H9 (cell line): Measurements from ENCODE around the gene S1PR2. TPM values are rescaled to one million over a fixed set of nuclear protein-coding genes. Genes with fewer than 3 reads are reported as not detected.

Experiments used
- DNase-seq: peaks from one replicate; pipeline ENCODE4 v3.0.0-alpha.2; 2017
- H2AFZ ChIP-seq: one replicate; pipeline ENCODE4 v1.6.1; 2013; ENCODE audit warnings: mild to moderate bottlenecking, low read length, control low read depth, moderate library complexity
- H2AK5ac ChIP-seq: 2 replicates; pipeline ENCODE4 v1.6.1; 2013; ENCODE audit warnings: low read length, control low read depth, mixed read lengths; ENCODE audit not compliant: insufficient read length
- H2BK120ac ChIP-seq: one replicate; pipeline ENCODE4 v1.6.1; 2013; ENCODE audit warnings: low read depth, mild to moderate bottlenecking, low read length, control low read depth, inconsistent platforms; ENCODE audit not compliant: poor library complexity, severe bottlenecking
- H2BK12ac ChIP-seq: 2 replicates; pipeline ENCODE4 v1.6.1; 2013; ENCODE audit warnings: low read length, control low read depth, mixed read lengths, low read depth; ENCODE audit not compliant: insufficient read length
- H2BK15ac ChIP-seq: 2 replicates; pipeline ENCODE4 v1.6.1; 2013; ENCODE audit warnings: low read depth, low read length, control low read depth
- H2BK20ac ChIP-seq: one replicate; pipeline ENCODE4 v1.6.1; 2013; ENCODE audit warnings: low read depth, mild to moderate bottlenecking, low read length, control low read depth, inconsistent platforms; ENCODE audit not compliant: poor library complexity, severe bottlenecking
- H2BK5ac ChIP-seq: 2 replicates; pipeline ENCODE4 v1.6.1; 2013; ENCODE audit warnings: low read length, control low read depth, mixed read lengths; ENCODE audit not compliant: insufficient read length
- H3K14ac ChIP-seq: 2 replicates; pipeline ENCODE4 v1.6.1; 2013; ENCODE audit warnings: low read length, control low read depth; ENCODE audit not compliant: insufficient read depth
- H3K18ac ChIP-seq: 2 replicates; pipeline ENCODE4 v1.6.1; 2013; ENCODE audit warnings: low read depth, mild to moderate bottlenecking, mixed read lengths, low read length, control low read depth; ENCODE audit not compliant: insufficient read length
- H3K23ac ChIP-seq: 2 replicates; pipeline ENCODE4 v1.6.1; 2013; ENCODE audit warnings: low read length, control low read depth, mixed read lengths, low read depth; ENCODE audit not compliant: insufficient read length
- H3K23me2 ChIP-seq: 2 replicates; pipeline ENCODE4 v1.6.1; 2013; ENCODE audit warnings: low read depth, mild to moderate bottlenecking, mixed read lengths, low read length, control low read depth; ENCODE audit not compliant: insufficient read length, poor library complexity, severe bottlenecking
- H3K27ac ChIP-seq: 2 replicates; pipeline ENCODE4 v1.5.1; 2013; ENCODE audit warnings: low read length, control low read depth, mixed read lengths, low read depth; ENCODE audit not compliant: insufficient read length
- H3K27me3 ChIP-seq: 2 replicates; pipeline ENCODE4 v1.6.1; 2013; ENCODE audit warnings: low read length, control low read depth, inconsistent platforms; ENCODE audit not compliant: insufficient read depth
- H3K4ac ChIP-seq: 2 replicates; pipeline ENCODE4 v1.6.1; 2013; ENCODE audit warnings: low read depth, mild to moderate bottlenecking, control low read depth, inconsistent platforms, low read length, moderate library complexity
- H3K4me1 ChIP-seq: 2 replicates; pipeline ENCODE4 v1.6.1; 2013; ENCODE audit warnings: low read length, control low read depth, inconsistent platforms; ENCODE audit not compliant: insufficient read depth
- H3K4me2 ChIP-seq: 2 replicates; pipeline ENCODE4 v1.6.1; 2013; ENCODE audit warnings: low read length, control low read depth, mixed read lengths; ENCODE audit not compliant: insufficient read length, insufficient read depth
- H3K56ac ChIP-seq: 2 replicates; pipeline ENCODE4 v1.6.1; 2013; ENCODE audit warnings: low read depth, mild to moderate bottlenecking, mixed read lengths, low read length, control low read depth; ENCODE audit not compliant: insufficient read length
- H3K79me1 ChIP-seq: 2 replicates; pipeline ENCODE4 v1.6.1; 2013; ENCODE audit warnings: low read depth, mild to moderate bottlenecking, moderate library complexity, low read length, control low read depth, inconsistent platforms; ENCODE audit not compliant: insufficient read depth, poor library complexity, severe bottlenecking
- H3K79me2 ChIP-seq: 2 replicates; pipeline ENCODE4 v1.6.1; 2013; ENCODE audit warnings: low read length, control low read depth, inconsistent platforms; ENCODE audit not compliant: insufficient read depth
- H3K9ac ChIP-seq: 2 replicates; pipeline ENCODE4 v1.6.1; 2013; ENCODE audit warnings: low read length, control low read depth, mixed read lengths; ENCODE audit not compliant: insufficient read length; ENCODE audit errors: extremely low read depth
- H3K9me3 ChIP-seq: one replicate; pipeline ENCODE4 v1.6.1; 2013; ENCODE audit warnings: low read depth, low read length, inconsistent platforms; ENCODE audit not compliant: control insufficient read depth
- H3T11ph ChIP-seq: one replicate; pipeline ENCODE4 v1.6.1; 2013; ENCODE audit warnings: mild to moderate bottlenecking, low read length, control low read depth, inconsistent platforms
- H4K20me1 ChIP-seq: one replicate; pipeline ENCODE4 v1.6.1; 2013; ENCODE audit not compliant: control insufficient read depth, insufficient read length, insufficient read depth
- H4K5ac ChIP-seq: 2 replicates; pipeline ENCODE4 v1.6.1; 2013; ENCODE audit warnings: low read depth, mild to moderate bottlenecking, mixed read lengths, low read length, control low read depth; ENCODE audit not compliant: insufficient read length
- H4K8ac ChIP-seq: replicated peaks from 2 replicates; pipeline ENCODE4 v1.6.1; 2013; ENCODE audit warnings: low read length, control low read depth, mixed read lengths, low read depth; ENCODE audit not compliant: insufficient read length
- H4K91ac ChIP-seq: 2 replicates; pipeline ENCODE4 v1.6.1; 2013; ENCODE audit warnings: low read depth, mild to moderate bottlenecking, moderate library complexity, mixed read lengths, low read length, control low read depth; ENCODE audit not compliant: insufficient read length
- H3K27ac Mint-ChIP-seq, 3 experiments: 2 replicates in 2 of 3; 3 replicates in 1 of 3; pipeline ENCODE4 v1.8.0; 2020 to 2021; ENCODE audit warnings: mixed read lengths in 3 of 3, mild to moderate bottlenecking in 1 of 3, moderate library complexity in 1 of 3
- H3K27me3 Mint-ChIP-seq: 2 replicates; pipeline ENCODE4 v1.8.0; 2021; ENCODE audit warnings: low read depth, mild to moderate bottlenecking, moderate library complexity, mixed read lengths
- H3K36me3 Mint-ChIP-seq, 3 experiments: 2 replicates in 2 of 3; 3 replicates in 1 of 3; pipeline ENCODE4 v1.8.0; 2020 to 2021; ENCODE audit warnings: low read depth in 3 of 3, mixed read lengths in 3 of 3; ENCODE audit not compliant: insufficient read depth in 1 of 3
- H3K4me1 Mint-ChIP-seq, 2 experiments: 2 replicates each; pipeline ENCODE4 v1.8.0; 2020; ENCODE audit warnings: mixed read lengths in 2 of 2
- H3K4me3 Mint-ChIP-seq, 2 experiments: 2 replicates in 1 of 2; 3 replicates in 1 of 2; pipeline ENCODE4 v1.8.0; 2020 to 2021; ENCODE audit warnings: mild to moderate bottlenecking in 2 of 2, mixed read lengths in 2 of 2, moderate library complexity in 1 of 2
- H3K9me3 Mint-ChIP-seq, 2 experiments: 2 replicates in 1 of 2; 3 replicates in 1 of 2; pipeline ENCODE4 v1.8.0; 2020; ENCODE audit warnings: mild to moderate bottlenecking in 2 of 2, mixed read lengths in 2 of 2, moderate library complexity in 1 of 2
- WGBS: extraction: QIAGEN DNeasy Blood & Tissue Kit; methylation state at CpG from one replicate; pipeline ENCODE4 v1.1.7; 2013; ENCODE audit warnings: missing lambda C conversion rate, low lambda C conversion rate, mixed read lengths; ENCODE audit not compliant: insufficient read length; ENCODE audit errors: extremely low coverage; 5-methylcytosine and 5-hydroxymethylcytosine counted together
- total RNA-seq: library from RNA; stranded (reverse); gene quantifications from 2 replicates; pipeline ENCODE4 v1.2.1, GENCODE V29; 2021
- TF ChIP-seq, protein P1 (sequence below): fragments of 200-600 bp; sonication (generic); conservative IDR thresholded peaks from 3 replicates; pipeline ENCODE4 v1.8.0; 2021; ENCODE audit warnings: antibody characterized with exemption, mild to moderate bottlenecking

The S1PR2 gene
- total RNA-seq, 1 experiment from 2014 or later, result 11.5 TPM

DNA sequence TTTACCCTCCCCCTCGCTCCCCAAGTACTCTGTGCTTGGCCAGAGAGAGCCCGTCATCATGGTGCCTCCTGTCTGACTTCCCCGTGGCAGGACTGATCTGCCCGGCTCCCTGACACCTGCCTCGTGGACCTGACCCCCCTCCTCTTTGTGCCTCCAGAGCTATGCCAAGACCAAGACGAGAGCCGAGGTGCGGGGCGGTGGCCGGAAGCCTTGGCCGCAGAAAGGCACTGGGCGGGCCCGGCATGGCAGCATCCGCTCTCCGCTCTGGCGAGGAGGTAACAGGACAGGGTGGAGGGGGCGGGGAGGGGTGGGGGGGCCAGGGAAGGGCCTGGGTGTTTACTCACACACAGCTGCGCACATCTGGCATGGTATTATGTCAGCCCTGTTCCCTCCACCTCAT, 25.4 kb upstream of the S1PR2 start:
- H3K27me3 ChIP-seq, result no peaks in the 10 kb centered on the region
- H3K14ac ChIP-seq, result no peak overlapping the region
- Mint-ChIP-seq H3K9me3 (no peaks in the 10 kb centered on the region; a peak in 1 of 5 replicates), H3K27ac (no peak overlapping the region), H3K36me3 (peaks cover 29 to 57% (median 49%) of the 10 kb centered on the region in 3 experiments; a peak in 6 of 7 replicates), H3K4me1 (peaks cover 5 to 9% of the 10 kb centered on the region in 2 experiments), H3K4me3 (no peak overlapping the region), H3K27me3 (no peaks in the 10 kb centered on the region)
- no peak overlapping the region for H2BK20ac ChIP-seq
- H2BK15ac ChIP-seq, result no peak overlapping the region
- no peak overlapping the region for H4K91ac ChIP-seq
- peaks cover 2% of the 10 kb centered on the region for H3K79me1 ChIP-seq
- no peaks in the 10 kb centered on the region for H3K9me3 ChIP-seq
- peaks cover 4% of the 10 kb centered on the region for H3K23me2 ChIP-seq
- no peak overlapping the region for H4K8ac ChIP-seq
- H3K79me2 ChIP-seq, result no peaks in the 10 kb centered on the region
- no peak overlapping the region for H2AFZ ChIP-seq
- no peak overlapping the region for H2AK5ac ChIP-seq
- no peak overlapping the region for H2BK5ac ChIP-seq
- no peak overlapping the region for H3T11ph ChIP-seq
- no peak overlapping the region for H3K18ac ChIP-seq
- WGBS, result no CpG with 5 or more reads among the region's 18 CpGs
- H3K27ac ChIP-seq, result no peak overlapping the region
- H2BK120ac ChIP-seq, result no peak overlapping the region
- H3K23ac ChIP-seq, result no peak overlapping the region
- DNase-seq, result no peak
- no peak overlapping the region for H3K56ac ChIP-seq
- no peak overlapping the region for H3K9ac ChIP-seq
- no peak overlapping the region for H3K4me2 ChIP-seq
- H2BK12ac ChIP-seq, result no peak overlapping the region
- H4K5ac ChIP-seq, result no peak overlapping the region
- TF ChIP-seq, protein P1, sequence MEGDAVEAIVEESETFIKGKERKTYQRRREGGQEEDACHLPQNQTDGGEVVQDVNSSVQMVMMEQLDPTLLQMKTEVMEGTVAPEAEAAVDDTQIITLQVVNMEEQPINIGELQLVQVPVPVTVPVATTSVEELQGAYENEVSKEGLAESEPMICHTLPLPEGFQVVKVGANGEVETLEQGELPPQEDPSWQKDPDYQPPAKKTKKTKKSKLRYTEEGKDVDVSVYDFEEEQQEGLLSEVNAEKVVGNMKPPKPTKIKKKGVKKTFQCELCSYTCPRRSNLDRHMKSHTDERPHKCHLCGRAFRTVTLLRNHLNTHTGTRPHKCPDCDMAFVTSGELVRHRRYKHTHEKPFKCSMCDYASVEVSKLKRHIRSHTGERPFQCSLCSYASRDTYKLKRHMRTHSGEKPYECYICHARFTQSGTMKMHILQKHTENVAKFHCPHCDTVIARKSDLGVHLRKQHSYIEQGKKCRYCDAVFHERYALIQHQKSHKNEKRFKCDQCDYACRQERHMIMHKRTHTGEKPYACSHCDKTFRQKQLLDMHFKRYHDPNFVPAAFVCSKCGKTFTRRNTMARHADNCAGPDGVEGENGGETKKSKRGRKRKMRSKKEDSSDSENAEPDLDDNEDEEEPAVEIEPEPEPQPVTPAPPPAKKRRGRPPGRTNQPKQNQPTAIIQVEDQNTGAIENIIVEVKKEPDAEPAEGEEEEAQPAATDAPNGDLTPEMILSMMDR, result no peak
- H3K4me1 ChIP-seq, result no peaks in the 10 kb centered on the region; the same call in 1 of the 2 replicates
- H3K4ac ChIP-seq, result no peak overlapping the region
- peaks cover 4% of the 10 kb centered on the region for H4K20me1 ChIP-seq
